SHP77 treated with DMSO at 0.1 percent for 48 hours (cell line): ENCODE measurements around the gene TUBA3D.
"Not testable (repeated sequence)": the region's sequence is repeated elsewhere in the genome, so short reads cannot be mapped to it uniquely, and the experiment has no call there.

Experiments used
- DNase-seq: peaks from one replicate; lab custom pipeline; 2025; lab: John Stamatoyannopoulos, UW

The TUBA3D gene

DNA sequence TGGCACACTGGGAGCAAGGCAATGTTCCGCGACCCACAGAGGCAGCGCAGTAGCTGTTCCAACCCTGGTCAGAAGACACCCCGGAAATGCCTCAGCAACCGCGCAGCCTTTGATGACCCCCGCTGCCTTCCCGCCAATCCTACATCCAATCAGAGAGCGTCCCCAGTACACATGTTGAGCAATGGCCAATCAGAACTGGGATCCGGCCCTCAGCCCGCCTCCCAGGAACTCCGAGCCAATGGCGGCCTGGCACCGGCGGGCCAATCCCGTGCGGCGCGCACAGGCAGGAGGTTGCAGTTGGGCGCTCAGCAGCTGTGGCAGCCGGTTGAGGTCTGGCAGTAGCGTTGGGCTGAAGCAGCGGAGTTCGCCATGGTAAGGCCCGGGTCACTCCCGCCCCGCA, at the start of gene TUBA3D:
Gene TUBA3D (plus strand): TSS at position 289 of the 400 bp plus-strand sequence. CDS start 81 bp downstream, at position 370.
- DNase-seq = no peak

GRCh38 chr2:131426727-131427126, 49.2 kb upstream of the TUBA3D start:
- no peak for DNase-seq

DNA sequence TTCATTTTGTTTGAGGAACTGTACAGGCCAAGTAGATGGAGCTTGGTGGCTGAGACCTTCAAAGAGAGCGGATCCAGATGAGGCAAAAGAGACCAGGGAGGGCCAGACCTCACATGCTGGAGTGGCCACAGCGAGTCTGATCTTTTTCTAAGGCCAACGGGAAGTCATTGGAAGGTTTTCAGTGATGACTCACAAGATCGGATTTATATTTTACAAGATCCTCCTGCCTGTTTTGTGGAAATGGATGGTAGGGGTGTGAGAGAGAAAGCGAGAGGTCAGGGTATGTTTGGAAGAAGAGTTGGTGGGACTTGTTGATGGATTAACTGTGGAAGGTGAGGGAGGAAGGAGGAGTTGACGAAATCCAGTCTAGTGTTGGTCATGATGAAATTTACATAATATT, 44.6 kb upstream of the TUBA3D start:
- DNase-seq = no peak

DNA sequence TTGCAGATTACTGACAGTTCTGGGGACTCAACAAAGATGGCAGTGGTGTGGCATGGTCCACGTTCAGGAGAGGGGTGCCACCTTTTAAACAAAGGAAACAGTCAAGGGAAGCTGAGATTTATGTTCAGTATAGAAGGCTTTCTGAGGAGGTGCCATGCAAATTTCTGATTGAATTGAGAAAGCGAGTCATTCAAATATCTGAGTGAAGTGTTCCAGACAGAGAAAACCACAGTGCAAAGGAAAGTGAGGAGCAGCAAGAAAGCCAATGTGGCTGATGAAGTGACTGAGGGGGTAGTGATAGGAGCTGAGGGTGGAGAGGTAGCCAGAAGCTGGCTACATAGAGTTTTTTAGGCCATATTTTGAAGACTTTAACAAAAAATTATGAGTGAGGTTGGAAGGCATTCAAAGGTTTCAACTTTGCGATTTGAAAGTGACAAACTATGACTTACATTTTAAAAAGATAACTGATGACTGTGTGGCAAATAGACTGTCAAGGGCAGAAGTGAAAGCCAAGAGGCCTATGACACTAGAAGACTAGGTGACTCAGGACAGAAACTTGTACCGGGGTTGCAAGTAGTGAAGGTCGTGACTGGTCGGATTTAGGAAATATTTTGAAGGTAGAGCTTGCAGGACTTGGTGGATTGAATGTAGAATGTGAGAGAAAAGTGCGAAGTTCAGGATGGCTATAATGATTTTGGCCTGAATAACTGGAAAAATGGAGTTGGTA, 35.0 kb upstream of the TUBA3D start:
- not testable (repeated sequence) for DNase-seq

GRCh38 chr2:131444736-131445514, 31.0 kb upstream of the TUBA3D start:
- not testable (repeated sequence) for DNase-seq

DNA sequence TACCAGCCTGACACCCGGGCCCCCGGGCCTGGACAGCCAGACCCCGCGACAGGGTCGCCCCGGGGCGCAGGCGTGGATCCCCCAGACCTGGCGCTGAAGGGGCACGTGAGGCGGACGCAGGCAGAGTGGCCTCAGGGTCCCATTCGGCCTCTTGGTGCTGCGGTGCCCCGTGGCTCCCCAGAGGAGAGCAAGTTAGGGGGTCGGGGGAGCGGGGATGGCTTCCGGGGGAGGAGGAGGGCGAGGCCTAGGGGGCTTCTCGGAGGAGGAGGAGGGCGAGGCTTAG, 30.5 kb upstream of the TUBA3D start:
- DNase-seq = not testable (repeated sequence)

DNA sequence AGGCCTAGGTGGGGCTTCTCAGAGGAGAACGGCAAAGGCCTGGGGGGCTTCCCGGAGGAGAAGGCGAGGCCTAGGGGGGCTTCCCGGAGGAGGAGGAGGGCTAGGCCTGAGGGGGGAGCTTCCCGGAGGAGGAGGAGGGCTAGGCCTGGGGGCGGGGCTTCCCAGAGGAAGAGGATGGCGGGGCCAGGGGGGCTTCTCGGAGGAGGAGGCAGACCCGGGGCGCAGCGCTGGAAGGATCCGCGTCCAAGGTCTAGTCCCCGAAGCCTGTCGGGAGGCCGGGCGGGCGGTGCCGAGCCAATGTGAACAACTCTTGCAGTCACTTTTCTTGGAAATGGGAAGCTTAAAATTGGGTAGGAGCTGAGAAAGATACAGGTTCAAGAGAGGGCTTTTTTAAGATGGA, 30.0 kb upstream of the TUBA3D start:
- DNase-seq = no peak

- DNase-seq = not testable (repeated sequence)
Observed at GRCh38 chr2:131447981-131448380, 27.9 kb upstream of the TUBA3D start.

DNA sequence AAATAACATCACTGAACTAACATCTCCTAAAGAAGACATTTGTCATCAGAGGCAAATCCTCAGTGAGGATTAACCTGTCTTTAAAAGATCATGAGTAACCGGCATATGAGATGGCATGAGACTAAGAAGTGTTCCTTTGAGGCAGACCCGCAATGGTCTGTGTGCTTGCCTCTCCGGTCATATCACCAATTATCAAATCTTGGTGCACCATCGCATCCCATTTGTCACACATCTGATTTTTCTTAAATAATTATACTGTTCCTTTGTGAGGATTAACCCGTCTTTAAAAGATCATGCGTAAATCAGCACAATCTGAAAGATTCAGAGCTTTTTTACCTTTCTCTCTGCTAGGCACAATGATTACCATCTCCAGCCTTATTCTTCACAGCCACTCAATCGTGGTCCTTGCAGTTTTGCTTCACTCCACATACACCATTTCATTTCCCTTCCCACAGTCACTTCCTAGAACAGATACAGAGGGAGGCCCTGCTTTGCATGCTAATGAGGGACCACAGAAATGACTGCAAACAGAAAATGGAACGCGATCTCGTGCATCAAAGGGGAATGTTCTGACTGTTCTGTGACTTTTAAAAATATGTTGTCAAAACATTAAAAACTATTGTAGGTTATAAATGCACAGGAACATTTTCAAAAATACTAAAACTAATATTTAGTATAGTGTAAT, 24.5 kb upstream of the TUBA3D start:
- DNase-seq = not testable (repeated sequence)

GRCh38 chr2:131454914-131455313, 21.0 kb upstream of the TUBA3D start:
- not testable (repeated sequence) for DNase-seq

DNA sequence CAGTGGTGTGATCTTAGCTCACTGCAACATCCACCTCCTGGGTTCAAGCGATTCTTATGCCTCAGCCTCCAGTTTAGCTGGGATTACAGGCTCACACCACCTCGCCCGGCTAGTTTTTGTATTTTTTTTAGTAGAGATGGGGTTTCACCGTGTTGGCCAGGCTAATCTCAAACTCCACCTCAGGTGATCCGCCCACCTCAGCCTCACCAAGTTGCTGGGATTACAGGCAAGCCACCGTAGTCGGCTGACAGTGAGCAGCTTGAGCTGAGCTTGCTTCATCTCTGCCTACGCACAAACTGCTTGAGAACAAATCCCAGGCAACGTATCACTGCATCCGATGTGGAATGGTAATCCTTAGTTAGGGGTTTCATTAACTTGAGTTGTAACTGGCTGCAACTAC, 8.2 kb upstream of the TUBA3D start:
- DNase-seq = not testable (repeated sequence)

- not testable (repeated sequence) for DNase-seq
Observed at GRCh38 chr2:131470944-131471343, 5.0 kb upstream of the TUBA3D start.

GRCh38 chr2:131471624-131472023, 4.3 kb upstream of the TUBA3D start:
- not testable (repeated sequence) for DNase-seq

DNA sequence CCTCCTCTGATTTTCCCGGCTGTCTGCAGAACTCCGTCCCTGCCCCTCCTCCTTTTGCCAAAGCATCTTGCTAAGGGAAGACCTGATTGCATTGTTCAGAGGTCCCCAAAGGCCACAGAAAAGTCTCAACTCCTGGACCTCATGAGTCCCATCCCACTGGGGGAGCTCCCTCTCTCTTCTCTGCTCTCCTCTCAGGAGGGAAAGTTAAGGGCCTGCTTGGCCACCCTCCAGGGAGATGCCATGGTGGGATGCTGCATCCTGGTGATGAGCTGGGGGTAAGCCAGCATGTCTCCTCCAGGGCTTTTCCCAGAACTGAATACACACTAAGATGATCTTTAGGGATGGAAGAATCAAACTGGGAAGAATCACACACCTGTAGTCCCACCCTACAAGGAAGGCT, 2.7 kb upstream of the TUBA3D start:
- not testable (repeated sequence) for DNase-seq

DNA sequence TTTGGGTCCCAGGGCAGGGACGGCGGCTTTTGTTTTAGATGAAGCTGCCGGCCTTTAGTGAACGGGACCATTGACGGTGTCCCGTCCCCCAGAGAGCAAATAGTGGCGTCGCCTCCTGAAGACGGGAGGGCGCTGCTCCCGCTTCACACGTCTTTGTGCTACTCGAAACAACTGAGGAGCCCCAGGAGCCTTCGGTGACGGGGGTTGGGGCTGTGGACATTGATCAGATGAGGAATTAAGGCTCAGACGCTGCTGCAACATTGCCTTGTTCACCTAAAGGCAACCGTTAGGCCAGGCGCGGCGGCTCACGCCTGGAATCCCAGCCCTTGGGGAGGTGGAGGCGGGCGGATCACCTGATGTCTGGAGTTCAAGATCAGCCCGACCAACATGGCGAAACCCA, 444 bp downstream of the TUBA3D start:
- DNase-seq = not testable (repeated sequence)

DNA sequence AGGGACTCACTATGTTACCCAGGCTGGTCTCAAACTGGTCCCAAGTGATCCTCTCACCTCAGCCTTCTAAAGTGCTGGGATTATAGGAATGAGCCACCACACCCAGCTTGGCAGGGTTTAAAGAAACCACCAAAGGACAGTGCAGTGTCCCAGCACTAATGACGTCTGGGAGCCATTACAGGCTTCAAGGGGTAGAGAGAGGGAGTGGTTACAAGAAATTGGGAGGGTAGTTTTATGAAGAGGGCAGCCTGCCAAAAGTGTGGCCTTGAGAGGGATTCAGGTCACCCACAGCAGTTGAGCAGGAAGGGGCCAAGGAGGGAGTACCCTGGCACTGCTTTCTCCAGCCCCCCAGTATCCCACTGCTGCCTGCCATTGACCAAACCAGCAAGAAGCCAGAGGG, 1.3 kb downstream of the TUBA3D start:
- not testable (repeated sequence) for DNase-seq

DNA sequence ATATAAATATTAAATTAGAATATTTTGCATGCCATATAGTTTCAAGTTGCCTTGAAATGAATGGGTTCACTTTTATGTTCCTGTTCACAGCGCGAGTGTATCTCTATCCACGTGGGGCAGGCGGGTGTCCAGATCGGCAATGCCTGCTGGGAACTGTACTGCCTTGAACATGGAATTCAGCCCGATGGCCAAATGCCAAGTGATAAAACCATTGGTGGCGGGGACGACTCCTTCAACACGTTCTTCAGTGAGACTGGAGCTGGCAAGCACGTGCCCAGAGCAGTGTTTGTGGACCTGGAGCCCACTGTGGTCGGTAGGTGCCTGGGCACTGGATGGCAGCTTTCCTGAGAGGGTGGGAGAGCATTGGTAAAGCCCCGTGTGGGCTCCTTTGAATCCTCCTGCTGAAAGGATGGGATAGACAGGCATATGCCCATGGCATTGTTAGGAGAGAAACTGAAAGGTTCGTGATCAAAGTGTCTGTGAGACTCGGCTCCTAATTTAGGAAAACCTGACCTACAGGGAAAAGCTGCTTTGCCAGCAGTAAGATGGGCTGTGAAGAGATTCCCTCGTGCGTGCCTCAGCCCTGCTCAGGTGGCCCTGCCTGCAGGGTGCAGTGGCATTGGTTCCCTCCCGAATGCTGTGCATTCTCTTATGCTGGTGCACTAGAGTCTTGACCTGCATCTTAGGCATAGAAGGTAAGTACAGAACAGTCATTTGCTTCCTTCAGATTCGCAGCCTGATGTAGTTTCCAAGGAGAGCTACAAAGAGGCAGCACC, 2.3 kb downstream of the TUBA3D start:
- not testable (repeated sequence) for DNase-seq

DNA sequence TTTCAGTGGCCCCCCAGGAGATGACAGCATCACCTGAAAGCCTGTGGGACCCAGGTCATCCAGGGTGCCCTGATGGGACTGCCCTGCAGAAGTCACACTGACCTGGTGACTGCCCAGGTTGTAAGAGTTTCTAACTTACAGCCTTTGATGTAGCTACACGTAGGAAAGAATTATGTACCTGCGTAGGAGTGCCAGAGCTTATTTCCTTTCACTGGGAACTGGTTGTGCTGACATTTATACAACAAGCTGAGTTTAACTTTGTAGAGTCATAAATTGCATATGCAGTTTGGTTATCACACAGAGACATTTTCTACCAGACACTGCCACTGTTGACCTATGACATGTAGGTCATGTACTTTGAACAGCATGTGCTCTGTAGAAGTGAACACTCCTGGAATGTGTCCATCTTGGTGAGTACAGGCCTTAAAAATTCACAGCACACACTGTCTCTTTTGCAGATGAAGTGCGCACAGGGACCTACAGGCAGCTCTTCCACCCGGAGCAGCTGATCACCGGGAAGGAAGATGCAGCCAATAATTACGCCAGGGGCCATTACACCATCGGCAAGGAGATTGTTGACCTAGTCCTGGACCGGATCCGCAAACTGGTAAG, 3.0 kb downstream of the TUBA3D start:
- not testable (repeated sequence) for DNase-seq

DNA sequence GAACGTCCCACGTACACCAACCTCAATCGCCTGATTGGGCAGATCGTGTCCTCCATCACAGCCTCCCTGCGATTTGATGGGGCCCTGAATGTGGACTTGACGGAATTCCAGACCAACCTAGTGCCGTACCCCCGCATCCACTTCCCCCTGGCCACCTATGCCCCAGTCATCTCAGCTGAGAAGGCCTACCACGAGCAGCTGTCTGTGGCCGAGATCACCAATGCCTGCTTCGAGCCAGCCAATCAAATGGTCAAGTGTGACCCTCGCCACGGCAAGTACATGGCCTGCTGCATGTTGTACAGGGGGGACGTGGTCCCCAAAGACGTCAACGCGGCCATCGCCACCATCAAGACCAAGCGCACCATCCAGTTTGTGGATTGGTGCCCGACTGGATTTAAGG, 4.4 kb downstream of the TUBA3D start:
- DNase-seq = not testable (repeated sequence)

GRCh38 chr2:131482506-131483155, 6.7 kb downstream of the TUBA3D start:
- not testable (repeated sequence) for DNase-seq
